Trophoblast cell (in vitro differentiated cells and primary cell): ENCODE data around the gene ZNF93.
A peak's percentile ranks its signal among the peaks of the same experiment; 100 is the strongest.
"Not testable (repeated sequence)": the region's sequence is repeated elsewhere in the genome, so short reads cannot be mapped to it uniquely, and the experiment has no call there.

Source experiments
- DNase-seq, 2 donors: peaks; one replicate each; pipeline ENCODE4 v3.0.0-alpha.2; 2016
- H2AFZ ChIP-seq: 2 replicates; pipeline ENCODE4 v1.6.1; 2013; ENCODE audit warnings: low read length, moderate library complexity, mild to moderate bottlenecking; ENCODE audit not compliant: insufficient read depth, poor library complexity
- H2AK5ac ChIP-seq: 2 replicates; pipeline ENCODE4 v1.6.1; 2013; ENCODE audit warnings: mild to moderate bottlenecking, low read length
- H2BK120ac ChIP-seq: 2 replicates; pipeline ENCODE4 v1.6.1; 2013; ENCODE audit warnings: low read length, mild to moderate bottlenecking, moderate library complexity; ENCODE audit not compliant: insufficient read depth, poor library complexity
- H2BK12ac ChIP-seq: 2 replicates; pipeline ENCODE4 v1.6.1; 2013; ENCODE audit warnings: mild to moderate bottlenecking, low read length, moderate library complexity
- H2BK5ac ChIP-seq: 2 replicates; pipeline ENCODE4 v1.6.1; 2013; ENCODE audit warnings: low read length, low read depth, moderate library complexity, mild to moderate bottlenecking; ENCODE audit not compliant: poor library complexity
- H3K14ac ChIP-seq: 2 replicates; pipeline ENCODE4 v1.6.1; 2013; ENCODE audit warnings: mild to moderate bottlenecking, low read length
- H3K18ac ChIP-seq: 2 replicates; pipeline ENCODE4 v1.6.1; 2013; ENCODE audit warnings: mild to moderate bottlenecking, low read length
- H3K23ac ChIP-seq: 2 replicates; pipeline ENCODE4 v1.6.1; 2013; ENCODE audit warnings: low read length
- H3K27ac ChIP-seq: 2 replicates; pipeline ENCODE4 v1.5.1; 2013; ENCODE audit warnings: low read depth, mild to moderate bottlenecking, inconsistent platforms, low read length, moderate library complexity
- H3K27me3 ChIP-seq: 2 replicates; pipeline ENCODE4 v1.6.1; 2013; ENCODE audit warnings: inconsistent platforms, mild to moderate bottlenecking, low read length, moderate library complexity; ENCODE audit not compliant: insufficient read depth
- H3K36me3 ChIP-seq, 2 experiments: 1 replicate in 1 of 2; 2 replicates in 1 of 2; pipeline ENCODE4 v1.6.1; 2013; ENCODE audit warnings: low read length in 2 of 2, mild to moderate bottlenecking in 2 of 2, moderate library complexity in 1 of 2; ENCODE audit not compliant: insufficient read depth in 2 of 2, control insufficient read depth in 1 of 2
- H3K4ac ChIP-seq: 2 replicates; pipeline ENCODE4 v1.6.1; 2013; ENCODE audit warnings: low read depth, mild to moderate bottlenecking, low read length, moderate library complexity
- H3K4me1 ChIP-seq, 2 experiments: 1 replicate in 1 of 2; 2 replicates in 1 of 2; pipeline ENCODE4 v1.6.1; 2013; ENCODE audit warnings: low read length in 2 of 2, mild to moderate bottlenecking in 2 of 2, moderate library complexity in 1 of 2; ENCODE audit not compliant: insufficient read depth in 2 of 2, control insufficient read depth in 1 of 2
- H3K4me2 ChIP-seq: 2 replicates; pipeline ENCODE4 v1.6.1; 2013; ENCODE audit warnings: inconsistent platforms, mild to moderate bottlenecking, low read length, moderate library complexity
- H3K4me3 ChIP-seq: 2 replicates; pipeline ENCODE4 v1.5.1; 2013; ENCODE audit warnings: mild to moderate bottlenecking, low read depth, low read length, inconsistent platforms
- H3K79me1 ChIP-seq: one replicate; pipeline ENCODE4 v1.6.1; 2013; ENCODE audit warnings: low read length
- H3K79me2 ChIP-seq: 2 replicates; pipeline ENCODE4 v1.6.1; 2013; ENCODE audit warnings: low read length, mild to moderate bottlenecking; ENCODE audit not compliant: control insufficient read depth, insufficient read depth, poor library complexity
- H3K9ac ChIP-seq: 2 replicates; pipeline ENCODE4 v1.6.1; 2013; ENCODE audit warnings: mild to moderate bottlenecking, low read length
- H3K9me3 ChIP-seq: 2 replicates; pipeline ENCODE4 v1.6.1; 2013; ENCODE audit warnings: low read depth, mild to moderate bottlenecking, control low read depth, inconsistent platforms, low read length; ENCODE audit not compliant: insufficient read depth
- H4K12ac ChIP-seq: 2 replicates; pipeline ENCODE4 v1.6.1; 2013; ENCODE audit warnings: low read depth, mild to moderate bottlenecking, low read length, moderate library complexity
- H4K8ac ChIP-seq: 2 replicates; pipeline ENCODE4 v1.6.1; 2013; ENCODE audit warnings: low read depth, mild to moderate bottlenecking, low read length, moderate library complexity
- H4K91ac ChIP-seq: one replicate; pipeline ENCODE4 v1.6.1; 2013; ENCODE audit warnings: low read depth, mild to moderate bottlenecking, low read length, moderate library complexity
- WGBS: extraction: QIAGEN DNeasy Blood & Tissue Kit; methylation state at CpG from one replicate; pipeline ENCODE4 v1.1.7; 2013; ENCODE audit warnings: missing lambda C conversion rate; ENCODE audit not compliant: insufficient read length, insufficient coverage; ENCODE audit errors: extremely low coverage; 5-methylcytosine and 5-hydroxymethylcytosine counted together

The ZNF93 gene

DNA sequence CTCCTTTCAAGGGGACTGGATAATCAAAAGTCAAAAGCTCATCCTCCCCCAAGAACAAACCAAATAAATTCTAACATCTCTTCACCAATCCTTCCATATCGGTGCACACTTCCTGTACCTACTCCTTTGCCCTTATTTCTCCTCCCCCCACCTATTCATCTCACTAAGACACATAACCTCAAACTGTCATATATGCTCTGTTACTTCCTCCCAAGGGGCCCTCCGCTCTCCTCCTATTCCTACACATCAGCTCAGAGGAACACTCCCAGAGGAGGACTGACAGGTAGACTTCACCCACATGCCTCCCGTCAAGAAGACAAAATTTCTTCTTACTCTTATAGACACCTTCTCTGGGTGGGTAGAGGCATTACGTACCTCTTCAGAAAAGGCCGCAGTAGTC, 48.1 kb downstream of the ZNF93 start:
- 100% methylated on average over 1 of the region's 5 CpGs for WGBS
- no peak overlapping the region for H3K27ac ChIP-seq

DNA sequence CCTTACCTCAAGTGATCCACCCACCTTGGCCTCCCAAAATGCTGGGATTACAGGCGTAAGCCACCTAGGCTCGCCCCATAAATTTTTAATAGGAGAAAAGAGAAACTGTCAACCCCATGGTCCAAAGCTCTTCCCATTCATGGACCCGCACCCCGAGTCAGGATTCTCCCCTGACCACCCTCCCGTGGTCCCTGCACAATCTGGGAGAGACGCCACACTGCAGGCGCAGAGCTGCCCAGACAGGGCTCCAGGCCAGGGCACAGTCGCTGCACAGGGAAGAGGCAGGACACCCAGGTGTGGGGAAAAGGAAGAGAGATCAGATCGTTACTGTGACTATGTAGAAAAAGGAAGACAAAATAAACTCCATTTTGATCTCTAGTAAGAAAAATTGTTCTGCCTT, 54.5 kb downstream of the ZNF93 start:
- Histone ChIP-seq H3K4me3 (no peak overlapping the region), H3K27me3 (no peaks in the 10 kb centered on the region), H3K4me2 (no peak overlapping the region), H4K12ac (no peak overlapping the region), H3K79me2 (no peaks in the 10 kb centered on the region), H3K9me3 (peaks cover 4% of the 10 kb centered on the region), H3K4ac (no peak overlapping the region), H3K9ac (no peak overlapping the region), H2AFZ (no peak overlapping the region), H2BK120ac (no peak overlapping the region), H3K4me1 (no peaks in the 10 kb centered on the region), H3K18ac (no peak overlapping the region), H3K36me3 (no peaks in the 10 kb centered on the region), H3K79me1 (no peaks in the 10 kb centered on the region), H2BK12ac (no peak overlapping the region), H4K8ac (no peak overlapping the region), H4K91ac (no peak overlapping the region), H3K14ac (no peak overlapping the region), H2AK5ac (no peak overlapping the region), H3K27ac (no peak overlapping the region), H3K23ac (no peak overlapping the region), H2BK5ac (no peak overlapping the region)
- no CpG with 5 or more reads among the region's 9 CpGs for WGBS
- DNase-seq = no peak

More for the DNA sequence above, 48.1 kb downstream of the ZNF93 start:
- H3K4me3 ChIP-seq = no peak overlapping the region
- H3K36me3 ChIP-seq = no peaks in the 10 kb centered on the region
- no peak for DNase-seq
- no peak overlapping the region for H3K14ac ChIP-seq
- no peak overlapping the region for H3K4me2 ChIP-seq
- no peak overlapping the region for H3K9ac ChIP-seq
- H3K27me3 ChIP-seq = no peaks in the 10 kb centered on the region
- H3K79me2 ChIP-seq = no peaks in the 10 kb centered on the region
- no peak overlapping the region for H2BK5ac ChIP-seq
- peaks cover 8% of the 10 kb centered on the region for H3K9me3 ChIP-seq
- H3K18ac ChIP-seq = no peak overlapping the region
- no peak overlapping the region for H2AK5ac ChIP-seq
- H3K4ac ChIP-seq = no peak overlapping the region
- H2BK12ac ChIP-seq = no peak overlapping the region
- H3K79me1 ChIP-seq = no peaks in the 10 kb centered on the region
- H2BK120ac ChIP-seq = no peak overlapping the region
- H4K8ac ChIP-seq = no peak overlapping the region
- no peak overlapping the region for H4K12ac ChIP-seq
- no peaks in the 10 kb centered on the region for H3K4me1 ChIP-seq
- no peak overlapping the region for H3K23ac ChIP-seq
- H4K91ac ChIP-seq = no peak overlapping the region
- H2AFZ ChIP-seq = no peak overlapping the region

- H3K36me3 ChIP-seq = no peaks in the 10 kb centered on the region
- no CpG with 5 or more reads among the region's 15 CpGs for WGBS
- no peaks in the 10 kb centered on the region for H3K79me2 ChIP-seq
- no peak overlapping the region for H3K27ac ChIP-seq
- no peak overlapping the region for H2BK12ac ChIP-seq
- H4K8ac ChIP-seq = no peak overlapping the region
- no peak overlapping the region for H2AFZ ChIP-seq
- no peak overlapping the region for H2BK120ac ChIP-seq
- no peak overlapping the region for H2AK5ac ChIP-seq
- H3K9me3 ChIP-seq = peaks cover 2% of the 10 kb centered on the region
- no peaks in the 10 kb centered on the region for H3K79me1 ChIP-seq
- H3K4me3 ChIP-seq = no peak overlapping the region
- H3K23ac ChIP-seq = no peak overlapping the region
- H3K9ac ChIP-seq = no peak overlapping the region
- H3K18ac ChIP-seq = no peak overlapping the region
- H4K91ac ChIP-seq = no peak overlapping the region
- peak overlapping the region; percentile 6 for H3K4me2 ChIP-seq
- H3K4ac ChIP-seq = no peak overlapping the region
- H2BK5ac ChIP-seq = no peak overlapping the region
- no peak overlapping the region for H3K14ac ChIP-seq
- no peaks in the 10 kb centered on the region for H3K4me1 ChIP-seq
- no peak overlapping the region for H4K12ac ChIP-seq
- peak in 1 of 2 donors; percentile 12 for DNase-seq
- no peaks in the 10 kb centered on the region for H3K27me3 ChIP-seq
These were observed 55.8 kb downstream of the ZNF93 start for GRCh38 chr19:19956434-19957075.

GRCh38 chr19:19957766-19958165, 57.0 kb downstream of the ZNF93 start:
- H2AFZ ChIP-seq, H3K4me3 ChIP-seq, H3K4me2 ChIP-seq, H2AK5ac ChIP-seq, H2BK5ac ChIP-seq, H3K27ac ChIP-seq, H3K79me1 ChIP-seq, H3K36me3 ChIP-seq, H3K4me1 ChIP-seq, H4K8ac ChIP-seq, H2BK120ac ChIP-seq, H3K14ac ChIP-seq, H3K23ac ChIP-seq, H2BK12ac ChIP-seq, H3K9me3 ChIP-seq, H3K9ac ChIP-seq, H3K79me2 ChIP-seq, H4K91ac ChIP-seq, H4K12ac ChIP-seq, H3K18ac ChIP-seq, DNase-seq, H3K27me3 ChIP-seq, H3K4ac ChIP-seq: not testable (repeated sequence)
- WGBS = no CpG with 5 or more reads among the region's 8 CpGs
